ENCODE data around the gene SUSD4.
"Not testable (repeated sequence)": the region's sequence is repeated elsewhere in the genome, so short reads cannot be mapped to it uniquely, and the experiment has no call there.

DNA sequence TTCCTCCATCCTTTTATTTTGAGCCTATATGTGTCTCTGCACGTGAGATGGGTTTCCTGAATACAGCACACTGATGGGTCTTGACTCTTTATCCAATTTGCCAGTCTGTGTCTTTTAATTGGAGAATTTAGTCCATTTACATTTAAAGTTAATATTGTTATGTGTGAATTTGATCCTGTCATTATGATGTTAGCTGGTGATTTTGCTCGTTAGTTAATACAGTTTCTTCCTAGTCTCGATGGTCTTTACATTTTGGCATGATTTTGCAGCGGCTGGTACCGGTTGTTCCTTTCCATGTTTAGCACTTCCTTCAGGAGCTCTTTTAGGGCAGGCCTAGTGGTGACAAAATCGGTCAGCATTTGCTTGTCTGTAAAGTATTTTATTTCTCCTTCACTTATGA is 35.4 kb upstream of the SUSD4 start:
- TF ChIP-seq, protein P1, sequence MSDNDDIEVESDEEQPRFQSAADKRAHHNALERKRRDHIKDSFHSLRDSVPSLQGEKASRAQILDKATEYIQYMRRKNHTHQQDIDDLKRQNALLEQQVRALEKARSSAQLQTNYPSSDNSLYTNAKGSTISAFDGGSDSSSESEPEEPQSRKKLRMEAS (IDR thresholded peaks at IDR 0.05; ENCODE audit: insufficient read depth, insufficient read length): not testable (repeated sequence)
- TF ChIP-seq MYC (IDR thresholded peaks at IDR 0.05; ENCODE audit: low read depth, low read length); GATA2 (IDR thresholded peaks at IDR 0.05; ENCODE audit: insufficient read depth, insufficient read length, low read depth, low read length): not testable (repeated sequence)
- TF ChIP-seq, protein P2, sequence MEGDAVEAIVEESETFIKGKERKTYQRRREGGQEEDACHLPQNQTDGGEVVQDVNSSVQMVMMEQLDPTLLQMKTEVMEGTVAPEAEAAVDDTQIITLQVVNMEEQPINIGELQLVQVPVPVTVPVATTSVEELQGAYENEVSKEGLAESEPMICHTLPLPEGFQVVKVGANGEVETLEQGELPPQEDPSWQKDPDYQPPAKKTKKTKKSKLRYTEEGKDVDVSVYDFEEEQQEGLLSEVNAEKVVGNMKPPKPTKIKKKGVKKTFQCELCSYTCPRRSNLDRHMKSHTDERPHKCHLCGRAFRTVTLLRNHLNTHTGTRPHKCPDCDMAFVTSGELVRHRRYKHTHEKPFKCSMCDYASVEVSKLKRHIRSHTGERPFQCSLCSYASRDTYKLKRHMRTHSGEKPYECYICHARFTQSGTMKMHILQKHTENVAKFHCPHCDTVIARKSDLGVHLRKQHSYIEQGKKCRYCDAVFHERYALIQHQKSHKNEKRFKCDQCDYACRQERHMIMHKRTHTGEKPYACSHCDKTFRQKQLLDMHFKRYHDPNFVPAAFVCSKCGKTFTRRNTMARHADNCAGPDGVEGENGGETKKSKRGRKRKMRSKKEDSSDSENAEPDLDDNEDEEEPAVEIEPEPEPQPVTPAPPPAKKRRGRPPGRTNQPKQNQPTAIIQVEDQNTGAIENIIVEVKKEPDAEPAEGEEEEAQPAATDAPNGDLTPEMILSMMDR (IDR thresholded peaks at IDR 0.05; ENCODE audit: extremely low read depth in 1 of 2, insufficient read depth in 1 of 2, low read depth in 1 of 2, low read length in 2 of 2): not testable (repeated sequence)
